HG02798 (cell line): Measurements from ENCODE around the gene CA12.

Experiments
- ATAC-seq: cut with Tn5 transposase; IDR thresholded peaks from one replicate; pipeline ENCODE4 v1.9.1; 2021; ENCODE audit warnings: mild to moderate bottlenecking; ENCODE audit not compliant: unreplicated experiment, poor library complexity

Gene CA12

DNA sequence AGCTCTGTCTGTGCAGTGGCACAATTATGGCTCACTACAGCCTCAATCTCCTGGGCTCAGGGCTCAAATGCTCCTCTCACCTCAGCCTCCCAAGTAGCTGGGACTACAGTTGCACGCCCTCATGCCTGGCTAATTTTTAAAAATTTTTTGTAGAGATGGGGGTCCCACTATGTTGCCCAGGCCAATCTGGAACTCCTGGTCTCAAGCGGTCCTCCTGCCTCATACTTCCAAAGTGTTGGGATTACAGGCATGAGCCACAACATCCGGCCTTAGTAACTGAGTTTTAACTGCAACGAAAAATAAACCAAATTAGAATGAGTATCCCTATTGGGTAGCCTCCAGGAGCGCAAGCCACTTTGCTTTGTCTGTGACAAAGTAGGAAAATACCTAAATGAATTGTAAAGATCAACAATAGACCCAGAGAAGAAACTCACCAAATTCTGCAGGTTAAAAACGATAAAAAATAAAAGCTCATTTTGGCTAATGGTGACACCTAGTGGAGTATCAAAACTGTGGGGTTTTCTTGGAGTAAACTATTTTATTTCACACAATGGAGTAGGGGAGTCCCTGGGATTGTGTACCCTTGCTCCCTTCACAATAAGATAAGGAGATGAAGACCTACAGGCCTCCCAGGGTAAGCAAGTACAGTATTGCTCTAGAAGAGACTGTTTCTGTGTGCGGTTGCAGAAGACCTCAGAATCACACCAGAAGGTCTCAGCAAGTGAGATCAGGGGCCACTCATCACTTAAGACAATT lies 21.0 kb upstream of the CA12 start:
- ATAC-seq: no peak

DNA sequence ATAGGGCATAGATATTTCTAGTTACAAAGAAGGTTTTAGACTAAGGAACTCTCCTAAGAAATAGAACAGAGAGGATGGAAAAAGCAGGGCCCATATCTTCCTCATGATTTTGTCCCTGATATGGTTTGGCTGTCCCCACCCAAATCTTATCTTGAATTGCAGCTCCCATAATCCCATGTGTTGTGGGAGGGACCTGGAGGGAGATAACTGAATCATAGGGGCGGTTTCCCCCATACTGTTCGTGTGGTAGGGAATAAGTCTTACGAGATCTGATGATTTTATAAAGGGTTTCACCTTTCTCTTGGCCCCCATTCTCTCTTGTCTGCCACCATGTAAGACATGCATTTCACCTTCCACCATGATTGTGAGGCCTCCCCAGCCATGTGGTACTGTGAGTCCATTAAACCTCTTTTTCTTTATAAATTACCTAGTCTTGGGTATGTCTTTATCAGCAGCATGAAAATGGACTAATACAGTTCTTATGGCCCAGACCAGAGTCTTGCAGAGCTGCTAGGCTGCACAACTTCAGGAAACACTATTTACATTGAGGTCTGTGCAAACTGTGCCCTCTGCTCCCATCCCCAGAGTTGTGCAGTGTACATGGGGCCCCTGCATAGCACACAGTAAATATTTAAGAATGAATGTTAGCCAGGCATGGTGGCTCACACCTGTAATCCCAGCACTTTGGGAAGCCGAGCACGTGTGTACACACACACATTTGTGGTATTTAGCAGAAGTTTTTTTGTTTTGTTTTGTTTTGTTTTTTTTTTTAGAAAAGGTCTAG lies 20.3 kb upstream of the CA12 start:
- ATAC-seq: no peak

DNA sequence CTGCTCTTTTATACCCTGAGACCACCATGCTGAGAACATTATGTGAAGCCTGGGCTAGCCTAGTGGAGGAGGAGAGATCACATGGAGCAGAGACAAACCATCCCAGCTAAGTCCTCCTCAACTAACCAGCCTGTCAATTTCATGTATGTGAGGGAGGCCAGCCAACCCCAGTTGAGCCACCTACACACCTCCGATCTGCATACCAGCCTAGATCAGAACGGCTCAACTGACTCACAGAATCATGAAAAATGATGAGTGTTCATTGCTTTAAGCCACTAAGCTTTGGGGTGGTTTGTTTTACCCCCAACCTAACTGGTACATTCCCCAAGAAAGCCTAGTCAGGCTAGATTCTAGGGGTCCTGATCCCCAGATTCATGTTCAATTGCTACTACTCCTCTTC lies 19.4 kb upstream of the CA12 start:
- ATAC-seq: no peak

DNA sequence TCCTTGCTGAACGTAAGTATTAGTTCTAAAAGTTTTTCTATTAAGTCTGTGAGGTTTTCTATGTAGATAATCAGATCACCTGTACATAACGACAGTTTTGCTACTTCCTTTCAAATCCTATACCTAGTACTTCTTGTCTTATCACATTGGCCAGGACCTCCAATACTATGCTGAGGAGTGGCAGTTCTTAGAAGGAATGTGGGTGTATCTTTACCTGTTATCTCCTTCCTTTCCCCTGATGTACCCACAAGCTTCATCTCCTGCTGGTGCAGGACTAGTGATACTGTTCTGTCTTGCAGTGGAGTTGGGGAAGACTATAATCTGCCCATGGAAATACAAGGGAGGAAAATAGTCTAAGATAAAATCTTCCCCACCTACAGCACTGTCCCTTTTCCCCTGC lies 16.8 kb upstream of the CA12 start:
- no peak for ATAC-seq

DNA sequence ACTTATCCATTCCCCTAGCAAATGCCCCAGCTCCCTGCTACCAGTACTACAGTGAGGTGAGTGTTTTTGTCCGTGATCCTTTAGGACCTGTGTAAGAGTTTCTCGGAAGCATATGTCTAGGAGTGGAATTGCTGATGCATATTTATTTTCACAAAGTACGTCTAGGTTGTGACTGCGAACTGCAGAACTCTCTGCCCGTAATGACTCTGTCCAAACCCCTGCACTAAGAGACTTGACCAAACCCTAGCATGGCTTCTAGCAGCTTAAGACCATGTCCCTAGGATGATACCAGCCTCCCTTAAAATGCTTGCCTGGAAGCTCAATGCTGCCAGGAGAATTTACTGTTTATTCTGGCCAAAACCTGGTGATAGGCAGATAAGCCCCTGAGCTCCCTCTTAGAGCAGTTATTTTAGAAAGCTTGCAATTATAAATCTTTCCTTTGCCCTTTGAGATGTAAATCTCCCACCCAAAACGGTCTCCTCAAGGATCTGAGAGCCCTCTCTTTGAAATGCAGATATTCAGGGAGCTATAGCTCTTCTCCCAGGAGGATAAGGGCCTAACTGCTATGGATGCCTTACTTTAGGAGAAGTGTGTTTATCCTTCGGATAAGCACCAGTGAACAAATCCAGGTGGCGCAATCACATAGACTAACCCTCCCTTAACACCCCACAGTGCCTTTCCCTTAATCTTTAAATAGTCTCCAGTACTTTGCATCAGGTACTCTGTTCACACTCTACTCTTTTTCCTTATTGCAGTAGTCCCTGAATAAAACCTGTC lies 14.7 kb upstream of the CA12 start:
- no peak for ATAC-seq

DNA sequence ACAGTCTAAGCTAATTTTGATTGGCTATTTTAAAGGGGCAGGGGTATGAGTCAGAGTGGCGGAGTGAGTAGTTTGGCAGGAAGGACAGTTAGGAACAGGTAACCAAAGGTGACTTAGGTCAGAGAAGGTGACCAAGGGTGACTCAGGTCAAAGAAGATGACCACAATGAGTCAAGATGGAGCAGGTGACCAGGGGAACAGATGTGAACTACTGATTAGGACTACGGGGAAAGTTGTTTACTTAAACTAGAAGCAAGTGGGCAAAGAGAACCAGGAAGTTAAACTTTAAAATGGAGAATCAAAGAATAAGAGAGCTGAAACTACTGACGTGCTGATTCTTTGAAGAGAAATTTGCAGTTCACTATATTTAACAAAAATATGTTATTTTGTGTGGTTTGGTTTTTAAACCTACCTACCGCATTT lies 14.1 kb upstream of the CA12 start:
- ATAC-seq: no peak

DNA sequence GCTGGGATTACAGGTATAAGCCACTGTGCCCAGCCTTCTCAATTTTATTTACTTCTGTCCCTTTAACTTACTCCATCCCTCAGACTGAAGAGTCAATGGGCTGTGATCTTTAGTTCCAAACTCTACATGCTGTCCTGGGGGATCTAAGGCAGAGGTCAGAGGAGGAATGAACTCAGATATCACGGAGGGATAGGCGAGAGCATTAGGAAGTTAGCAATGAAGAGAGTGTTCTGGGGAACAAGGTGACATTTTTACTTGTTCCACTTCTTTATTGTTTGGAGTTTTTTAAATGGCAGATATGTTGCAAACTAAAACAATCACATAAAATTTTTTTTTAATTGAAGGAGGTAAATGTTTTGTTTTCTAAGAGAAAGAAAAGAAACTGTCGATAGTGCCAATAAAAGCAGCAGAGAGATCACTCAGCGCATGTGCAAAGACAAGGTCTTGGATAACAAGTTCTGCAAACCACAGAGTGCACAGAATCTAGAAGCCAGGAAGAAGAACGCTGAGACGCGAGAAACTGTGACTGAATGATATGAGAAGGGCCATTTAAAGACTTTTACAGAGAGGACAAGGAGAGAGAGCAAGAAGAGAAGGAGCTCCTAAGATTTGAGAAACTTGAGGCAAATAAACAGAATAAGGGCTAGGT lies 10.8 kb upstream of the CA12 start:
- ATAC-seq: no peak

DNA sequence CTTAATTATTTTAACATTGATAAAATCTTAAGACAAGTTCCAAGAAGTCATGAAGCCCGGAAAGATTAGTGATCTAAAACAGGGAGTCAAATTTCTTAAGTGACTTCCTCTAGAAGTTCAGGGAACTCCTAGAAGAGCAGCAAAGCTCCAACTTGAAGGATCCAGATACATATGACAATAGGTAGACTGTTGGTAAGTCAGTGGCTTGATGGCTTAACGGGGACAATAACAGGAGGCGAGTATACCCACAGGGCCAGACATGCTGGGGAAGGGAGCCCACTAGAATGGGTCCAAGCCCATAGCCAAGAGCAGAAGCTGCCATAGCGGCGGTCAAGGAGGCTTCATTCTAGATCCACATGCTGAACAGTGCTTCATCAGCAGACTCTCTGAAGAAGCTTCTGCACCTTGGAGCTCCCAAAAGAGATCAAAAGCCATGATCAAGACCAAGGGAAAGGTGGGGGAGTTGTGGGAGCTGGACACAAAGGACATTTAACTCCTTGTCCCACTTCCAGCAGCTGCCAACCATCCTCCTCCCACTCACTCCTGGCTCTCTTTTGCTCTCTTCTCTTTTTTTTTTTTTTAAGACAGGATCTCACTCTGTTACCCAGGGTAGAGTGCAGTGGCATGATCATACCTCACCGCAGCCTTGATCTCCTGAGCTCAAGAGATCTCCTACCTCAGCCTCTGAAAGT lies 10.2 kb upstream of the CA12 start:
- no peak for ATAC-seq

DNA sequence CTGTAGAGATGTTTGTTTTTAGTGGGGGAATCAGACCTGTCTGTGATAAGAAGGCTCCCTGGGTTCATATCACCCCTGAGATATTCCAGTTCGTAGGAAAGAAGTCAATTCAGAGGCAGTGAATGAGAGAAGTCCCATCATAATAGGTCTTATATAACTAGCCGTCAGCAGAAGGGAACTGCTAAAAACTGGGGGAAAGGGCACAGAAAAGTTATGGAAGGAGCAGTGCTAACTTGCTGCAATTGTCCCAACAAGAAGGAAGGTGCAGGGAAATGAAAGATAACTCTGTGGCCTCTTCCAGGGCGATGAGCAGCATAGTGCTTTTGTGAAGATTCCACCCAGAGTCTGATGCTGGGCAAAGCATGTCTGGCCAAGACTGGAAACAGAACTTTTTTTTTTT lies 9.0 kb upstream of the CA12 start:
- ATAC-seq: no peak

DNA sequence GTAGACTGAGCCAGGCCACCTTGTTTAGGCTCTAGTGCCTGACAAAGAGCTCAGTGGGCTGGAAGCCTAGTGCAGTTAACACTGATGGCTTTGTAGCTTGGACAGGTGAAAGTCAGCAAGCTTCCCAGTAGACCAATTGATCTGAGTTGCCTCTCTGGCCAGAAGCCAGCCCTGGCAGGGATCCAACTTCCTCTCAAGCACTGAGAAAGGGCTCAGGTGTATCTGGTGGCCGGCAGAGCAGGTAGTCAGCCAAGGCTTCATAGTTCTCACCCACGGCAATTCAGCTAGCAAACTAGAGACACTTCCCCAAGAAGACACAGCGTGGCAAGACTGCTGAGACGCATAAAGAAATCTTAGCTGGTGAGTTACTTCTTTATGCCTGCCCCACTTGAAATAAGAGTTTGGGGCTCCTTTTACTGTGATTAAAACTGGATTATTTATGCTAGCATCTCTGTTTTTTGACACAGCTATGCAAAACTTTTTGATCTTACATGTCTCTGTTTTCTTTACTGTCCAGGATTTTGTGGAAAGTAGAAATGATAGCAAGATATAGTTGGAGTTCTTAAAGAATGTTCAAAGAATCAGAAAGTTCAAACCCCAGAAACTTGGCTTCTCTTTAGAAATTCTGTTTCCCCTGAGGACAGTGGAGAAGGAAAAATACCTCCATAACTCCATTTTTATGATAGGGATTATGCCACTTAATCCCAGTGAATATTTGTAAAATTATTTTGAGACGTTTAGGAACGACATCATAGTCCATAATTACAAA lies 8.4 kb upstream of the CA12 start:
- ATAC-seq: no peak

DNA sequence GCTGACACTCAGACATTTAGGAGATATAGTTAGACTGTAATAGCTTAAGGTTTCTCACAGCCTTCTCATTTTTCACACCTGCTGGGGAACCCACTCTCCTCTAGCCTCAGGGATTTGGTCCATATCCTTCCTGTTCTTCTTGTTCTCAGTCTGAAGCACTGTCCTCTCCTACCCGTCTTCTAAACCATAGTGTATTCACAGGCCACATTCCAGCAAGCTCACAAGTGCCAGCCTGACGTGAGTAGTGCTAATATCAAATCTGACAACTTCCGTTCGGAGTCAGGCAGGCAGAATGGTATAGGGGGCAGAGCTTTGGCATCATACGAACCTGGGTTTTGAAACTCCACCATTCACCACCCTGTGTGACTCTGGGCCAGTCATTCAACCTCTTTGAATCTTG lies 6.9 kb upstream of the CA12 start:
- no peak for ATAC-seq

DNA sequence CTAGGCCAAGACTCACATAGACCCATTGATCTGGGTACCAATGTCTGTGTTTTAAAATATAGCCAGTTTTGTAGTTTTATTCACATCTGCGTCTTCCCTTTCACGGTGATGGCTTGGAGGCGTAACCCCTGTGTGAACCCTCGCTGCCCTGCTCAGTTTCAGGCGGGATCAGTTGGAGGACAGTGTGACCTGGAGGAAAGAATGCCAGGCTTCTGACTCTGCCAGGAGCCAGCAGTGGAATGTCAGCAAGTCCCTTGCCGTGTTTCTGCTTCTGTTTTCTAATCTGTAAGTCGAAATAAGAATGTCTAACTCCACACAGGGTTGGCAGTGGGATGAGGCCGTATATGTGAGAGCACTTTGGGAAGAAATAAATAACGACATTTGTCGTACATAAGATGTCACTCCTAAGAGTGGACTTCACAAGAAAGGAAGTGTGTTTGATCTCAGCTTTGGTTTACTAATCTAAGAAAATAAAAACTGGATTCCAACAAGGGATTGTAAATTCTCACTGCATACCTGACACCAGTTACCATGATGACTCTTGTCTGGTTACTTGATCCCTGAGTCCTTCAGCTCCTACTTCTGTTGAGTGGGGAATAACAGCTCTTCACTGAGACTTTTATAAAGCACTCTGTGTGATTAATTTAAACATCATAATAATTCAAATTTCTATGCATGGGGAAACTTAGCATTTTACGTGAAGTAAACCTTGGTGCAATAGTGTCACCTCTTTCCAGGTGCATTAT lies 6.3 kb upstream of the CA12 start:
- ATAC-seq: no peak

DNA sequence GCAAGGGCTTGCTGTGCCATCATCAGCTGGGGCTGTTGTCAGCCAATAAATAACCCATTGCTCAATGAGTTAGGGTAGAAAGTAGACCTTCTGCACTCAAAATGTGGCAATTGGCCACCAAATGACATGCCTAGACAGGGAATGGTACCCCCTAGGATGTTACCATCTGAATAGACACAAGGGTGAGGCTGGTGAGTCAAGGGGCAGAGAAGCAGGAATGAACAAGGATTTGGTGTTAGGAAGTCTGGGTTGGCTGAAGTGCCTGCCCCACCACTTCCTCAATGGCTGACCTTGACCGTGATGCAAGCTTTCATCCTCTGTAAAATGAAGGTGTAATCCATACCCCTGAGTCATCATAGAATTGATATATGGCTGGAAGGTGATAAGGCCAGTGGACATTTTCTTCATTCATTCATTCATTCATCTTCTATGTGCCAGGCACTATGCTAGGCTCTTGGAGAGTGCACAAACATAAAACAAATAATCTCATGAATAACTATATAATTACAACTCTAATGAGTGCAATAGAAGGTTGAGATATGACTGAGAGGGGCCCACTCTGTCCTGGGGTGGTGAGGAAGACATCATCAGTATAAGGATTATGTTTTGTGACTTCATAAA lies 4.4 kb upstream of the CA12 start:
- ATAC-seq: no peak

DNA sequence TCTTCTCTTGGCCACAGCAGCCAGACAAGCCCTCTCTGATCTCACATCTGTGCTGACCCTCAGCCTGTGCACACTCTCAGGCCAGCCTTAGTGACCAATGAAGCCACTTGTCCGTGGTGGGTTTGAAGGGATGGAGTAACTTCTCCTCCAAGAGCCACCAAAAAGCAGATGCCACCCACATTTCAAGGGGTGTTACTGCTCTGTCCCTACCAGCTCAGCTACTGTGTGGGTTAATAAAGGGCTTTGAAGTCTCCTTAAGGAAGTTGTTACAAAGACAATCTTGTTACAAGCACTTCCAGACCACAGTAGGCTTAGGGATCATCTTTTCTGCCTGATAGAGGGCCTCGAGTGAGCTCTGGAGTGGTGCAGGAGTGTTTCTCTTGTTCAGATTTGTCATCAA lies 3.3 kb upstream of the CA12 start:
- ATAC-seq: no peak

DNA sequence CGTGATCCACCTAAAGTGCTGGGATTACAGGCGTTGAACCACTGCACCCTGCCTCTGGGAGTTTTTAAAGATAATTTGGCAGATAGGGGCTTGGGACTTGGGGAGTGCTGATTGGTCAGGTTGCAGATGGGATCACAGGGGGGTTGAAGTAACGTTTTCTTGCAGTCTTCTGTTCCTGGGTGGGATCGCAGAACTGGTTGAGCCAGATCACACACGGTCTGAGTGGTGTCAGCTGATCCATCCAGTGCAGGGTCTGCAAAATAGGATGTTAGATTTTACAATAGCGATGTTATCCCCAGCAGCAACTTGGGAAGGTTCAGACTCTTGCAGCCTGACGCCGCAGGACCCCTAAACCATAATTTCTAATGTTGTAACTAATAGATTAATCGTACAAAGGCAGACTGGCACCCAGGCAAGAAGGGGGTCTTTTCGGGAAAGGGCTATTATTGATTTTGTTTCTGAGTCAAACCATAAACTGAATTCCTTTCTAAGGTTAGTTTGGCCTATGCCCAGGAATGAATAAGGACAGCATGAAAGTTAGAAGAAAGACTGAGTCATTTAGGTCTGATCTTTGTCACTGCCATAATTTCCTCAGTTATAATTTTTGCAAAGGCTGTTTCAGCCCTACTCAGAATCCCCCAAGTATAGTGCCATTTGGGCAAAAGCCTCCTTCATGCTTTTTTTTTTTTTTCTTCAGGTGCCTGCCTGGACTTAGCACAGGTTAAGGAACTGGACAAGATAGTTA lies 1.5 kb upstream of the CA12 start:
- ATAC-seq: no peak

DNA sequence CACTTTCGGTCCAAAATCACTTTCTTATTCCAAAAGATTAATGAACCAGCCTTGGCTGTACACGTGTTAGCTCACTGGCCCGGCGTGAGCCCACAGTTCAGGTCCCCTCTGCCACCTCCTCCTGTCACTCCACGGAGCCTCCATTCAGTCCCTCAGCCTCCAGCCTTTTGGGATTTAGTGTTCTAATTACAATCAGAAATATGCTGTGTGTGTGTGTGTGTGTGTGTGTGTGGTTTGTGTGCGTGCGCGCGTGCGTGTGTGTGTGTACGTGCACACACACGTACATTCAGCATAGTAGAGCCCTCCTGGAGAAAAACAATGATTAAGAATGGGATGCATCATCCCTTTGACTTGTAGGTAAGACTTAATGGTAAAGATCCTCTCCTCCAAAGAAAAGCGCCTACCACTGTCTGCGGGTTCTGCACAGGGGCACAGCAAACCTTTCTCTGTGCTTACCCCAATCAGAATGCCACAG lies 801 bp downstream of the CA12 start:
- ATAC-seq: no peak

DNA sequence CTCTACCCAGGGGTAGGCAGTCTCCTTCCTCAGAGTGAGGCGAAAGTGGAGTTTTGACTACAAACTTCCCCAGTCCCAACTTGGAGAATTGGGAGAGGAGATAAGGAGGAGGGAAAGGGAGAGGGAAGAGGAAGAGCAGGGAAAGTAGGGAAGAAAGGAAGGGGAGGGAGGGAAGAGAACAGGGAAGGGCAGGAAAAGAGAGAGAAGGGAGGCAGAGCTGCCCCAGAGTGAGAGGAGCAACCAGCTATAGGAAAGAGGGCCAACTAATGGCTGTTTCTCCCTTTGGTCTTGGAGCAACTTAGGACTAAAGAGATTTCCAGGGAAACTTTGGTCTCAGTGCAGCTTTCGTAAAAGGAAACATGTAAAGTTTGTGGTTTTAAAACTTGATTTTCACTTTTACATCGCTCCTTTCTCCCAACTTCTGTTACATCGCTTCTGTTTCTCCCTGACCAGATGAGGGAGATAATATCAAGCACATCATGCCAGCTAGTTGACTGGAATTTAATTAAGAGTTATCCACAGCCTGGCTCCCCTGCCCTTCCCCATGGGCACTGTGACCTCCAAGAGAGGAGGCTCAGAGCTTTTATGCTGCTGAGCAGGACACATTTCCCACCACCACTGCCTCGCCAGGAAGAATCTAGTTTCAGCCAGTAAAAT lies 1.4 kb downstream of the CA12 start:
- ATAC-seq: no peak
